CD14-positive monocyte (primary cell): Measurements from ENCODE around the gene ZNHIT2. TPM values are rescaled to one million over a fixed set of nuclear protein-coding genes. Genes with fewer than 3 reads are reported as not detected.

Source experiments
- DNase-seq, 3 donors: peaks; one replicate each; pipeline ENCODE4 v3.0.0-alpha.2; 2011 to 2022
- H2AFZ ChIP-seq: 2 replicates; pipeline ENCODE4 v1.6.0; 2012; ENCODE audit warnings: mild to moderate bottlenecking, low read depth, low read length, inconsistent platforms; ENCODE audit not compliant: insufficient read depth, poor library complexity, severe bottlenecking
- H3K27ac ChIP-seq, 2 donors: 1 replicate in 1 of 2; 2 replicates in 1 of 2; pipeline ENCODE4 v1.5.1; 2012 to 2013; ENCODE audit warnings: low read length in 2 of 2, control low read depth in 1 of 2, inconsistent platforms in 1 of 2, low read depth in 1 of 2, mild to moderate bottlenecking in 1 of 2
- H3K27me3 ChIP-seq, 2 donors: one replicate each; pipeline versions ENCODE4 v1.6.0 to v1.6.1; 2011 to 2013; ENCODE audit warnings: low read length in 2 of 2; ENCODE audit not compliant: control insufficient read depth in 2 of 2, insufficient read depth in 2 of 2
- H3K36me3 ChIP-seq, 2 donors: replicated peaks in 1 of 2; 1 replicate in 1 of 2; 2 replicates in 1 of 2; pipeline versions ENCODE4 v1.5.1 to v1.6.1; 2012 to 2013; ENCODE audit warnings: low read length in 2 of 2, control low read depth in 1 of 2, inconsistent platforms in 1 of 2, mild to moderate bottlenecking in 1 of 2; ENCODE audit not compliant: insufficient read depth in 2 of 2, control insufficient read depth in 1 of 2
- H3K4me1 ChIP-seq, 2 donors: 1 replicate in 1 of 2; 2 replicates in 1 of 2; pipeline versions ENCODE4 v1.5.1 to v1.6.1; 2012 to 2013; ENCODE audit warnings: low read length in 2 of 2, control low read depth in 1 of 2, inconsistent platforms in 1 of 2, mild to moderate bottlenecking in 1 of 2, moderate library complexity in 1 of 2; ENCODE audit not compliant: insufficient read depth in 2 of 2, control insufficient read depth in 1 of 2
- H3K4me2 ChIP-seq: replicated peaks from 2 replicates; pipeline ENCODE3; 2012; ENCODE audit warnings: low read length, moderate library complexity, mild to moderate bottlenecking; ENCODE audit not compliant: poor library complexity, severe bottlenecking; ENCODE audit errors: extremely low read depth
- H3K4me3 ChIP-seq, 3 experiments: fragments of 200-600 bp in 1 of 3; sonication (generic) in 1 of 3; replicated peaks in 1 of 3; 1 replicate in 2 of 3; 2 replicates in 1 of 3; pipeline ENCODE4 v1.5.1; 2011 to 2013; ENCODE audit warnings: low read length in 3 of 3, mild to moderate bottlenecking in 3 of 3, control low read depth in 2 of 3, low read depth in 2 of 3, inconsistent platforms in 1 of 3, moderate library complexity in 1 of 3
- H3K79me2 ChIP-seq: 2 replicates; pipeline ENCODE4 v1.6.0; 2012; ENCODE audit warnings: mild to moderate bottlenecking, control low read depth, inconsistent platforms, low read length, moderate library complexity; ENCODE audit not compliant: insufficient read depth
- H3K9ac ChIP-seq: 2 replicates; pipeline ENCODE4 v1.6.0; 2017; ENCODE audit warnings: low read length, mild to moderate bottlenecking; ENCODE audit not compliant: insufficient read depth, poor library complexity, severe bottlenecking
- H3K9me3 ChIP-seq, 2 donors: replicated peaks in 1 of 2; 1 replicate in 1 of 2; 2 replicates in 1 of 2; pipeline versions ENCODE4 v1.5.1 to v1.6.1; 2012 to 2013; ENCODE audit warnings: low read length in 2 of 2, control low read depth in 1 of 2; ENCODE audit not compliant: control insufficient read depth in 1 of 2, insufficient read depth in 1 of 2
- H4K20me1 ChIP-seq: 2 replicates; pipeline ENCODE4 v1.6.0; 2012; ENCODE audit warnings: mild to moderate bottlenecking, low read length, control low read depth, moderate library complexity; ENCODE audit not compliant: insufficient read depth
- H3K27ac Mint-ChIP-seq, 7 donors: one replicate each; pipeline ENCODE4 v1.8.0; 2020; ENCODE audit warnings: mild to moderate bottlenecking in 7 of 7, mixed read lengths in 7 of 7, moderate library complexity in 6 of 7, inconsistent platforms in 2 of 7
- H3K27me3 Mint-ChIP-seq, 3 donors: one replicate each; pipeline ENCODE4 v1.8.0; 2021 to 2022; ENCODE audit warnings: low read depth in 3 of 3, mild to moderate bottlenecking in 3 of 3, mixed read lengths in 3 of 3, moderate library complexity in 3 of 3, inconsistent platforms in 1 of 3
- H3K36me3 Mint-ChIP-seq, 2 donors: one replicate each; pipeline ENCODE4 v1.8.0; 2020; ENCODE audit warnings: mixed read lengths in 2 of 2, inconsistent platforms in 1 of 2, mild to moderate bottlenecking in 1 of 2
- H3K4me1 Mint-ChIP-seq: one replicate; pipeline ENCODE4 v1.8.0; 2020; ENCODE audit warnings: mild to moderate bottlenecking, mixed read lengths
- H3K4me3 Mint-ChIP-seq, 2 donors: one replicate each; pipeline ENCODE4 v1.8.0; 2020; ENCODE audit warnings: mild to moderate bottlenecking in 2 of 2, mixed read lengths in 2 of 2, moderate library complexity in 1 of 2
- H3K9me3 Mint-ChIP-seq, 7 donors: one replicate each; pipeline ENCODE4 v1.8.0; 2020 to 2022; ENCODE audit warnings: mixed read lengths in 7 of 7, mild to moderate bottlenecking in 6 of 7, moderate library complexity in 6 of 7, inconsistent platforms in 2 of 7
- WGBS: methylation state at CpG from one replicate; pipeline ENCODE4 v1.1.5; 2013; ENCODE audit warnings: missing lambda C conversion rate; ENCODE audit not compliant: insufficient coverage; 5-methylcytosine and 5-hydroxymethylcytosine counted together
- intact Hi-C, 2 donors: fragments of 100-400 bp; cut with micrococcal nuclease; formaldehyde crosslinking; loops; one replicate each; pipeline versions ENCODE4 v1.15.0 to v1.15.1; 2023
- polyA plus RNA-seq, 3 donors: library from polyadenylated mRNA; depleted of rRNA in 1 of 3; unstranded in 2 of 3; stranded (reverse) in 1 of 3; fragments of 300-500 nt in 2 of 3; fragments of >200 nt in 1 of 3; fragmentation: Illumina TruSeq in 2 of 3; gene quantifications; 1 replicate in 2 of 3; 2 replicates in 1 of 3; pipeline ENCODE4 v1.2.3, GENCODE V29; 2012 to 2021
- TF ChIP-seq, protein P1 (sequence below): fragments of 200-600 bp; IDR thresholded peaks from one replicate; pipeline ENCODE4 v1.8.0; 2022; ENCODE audit warnings: antibody characterized with exemption, mild to moderate bottlenecking

ZNHIT2 gene
- polyA plus RNA-seq, 3 donors, result 2.1 to 9.4 (median 5.8) TPM

DNA sequence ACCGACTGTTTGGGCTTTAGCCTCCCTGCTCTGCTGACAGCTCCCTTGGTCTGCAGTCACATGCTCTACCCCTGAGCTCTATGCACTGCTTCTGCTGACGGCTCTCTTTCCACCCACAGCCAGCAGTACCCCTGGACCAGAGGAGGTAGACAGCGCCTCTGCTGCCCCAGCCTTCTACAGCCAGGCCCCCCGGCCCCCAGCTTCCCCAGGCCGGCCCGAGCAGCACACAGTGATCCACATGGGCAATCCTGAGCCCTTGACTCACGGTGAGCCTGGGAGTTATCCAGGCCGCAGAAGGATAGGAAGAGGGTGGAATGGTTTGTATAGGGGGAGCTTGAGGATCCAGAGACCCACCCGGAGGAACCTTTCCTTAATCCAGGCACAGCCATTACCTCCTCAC is 30.7 kb downstream of the ZNHIT2 start:
- H3K27me3 ChIP-seq, result no peaks in the 10 kb centered on the region
- Mint-ChIP-seq H3K9me3 (peaks cover 0 to 2% (median 0%) of the 10 kb centered on the region in 7 donors), H3K36me3 (peaks cover 43 to 54% of the 10 kb centered on the region in 2 donors), H3K27me3 (no peaks in the 10 kb centered on the region), H3K4me1 (peaks cover 29% of the 10 kb centered on the region), H3K27ac (no peak overlapping the region), H3K4me3 (no peak overlapping the region)
- H3K79me2 ChIP-seq, result peaks cover 38% of the 10 kb centered on the region
- H3K27ac ChIP-seq, result no peak overlapping the region
- H3K9ac ChIP-seq, result no peak overlapping the region
- DNase-seq, result no peak
- H3K4me2 ChIP-seq, result no peak overlapping the region
- intact Hi-C loops, result loop anchor here in 1 of 2 donors (5.0 kb wide), 1 partner anchor 55 kb away; no protein-coding TSS in a partner anchor
- WGBS, result 96% methylated on average over 5 of the region's 9 CpGs
- H4K20me1 ChIP-seq, result no peaks in the 10 kb centered on the region
- H3K4me3 ChIP-seq, result no peak overlapping the region
- H3K36me3 ChIP-seq, result peaks cover 33 to 48% of the 10 kb centered on the region in 2 donors
- no peaks in the 10 kb centered on the region for H3K9me3 ChIP-seq
- no peak overlapping the region for H2AFZ ChIP-seq
- TF ChIP-seq, protein P1, sequence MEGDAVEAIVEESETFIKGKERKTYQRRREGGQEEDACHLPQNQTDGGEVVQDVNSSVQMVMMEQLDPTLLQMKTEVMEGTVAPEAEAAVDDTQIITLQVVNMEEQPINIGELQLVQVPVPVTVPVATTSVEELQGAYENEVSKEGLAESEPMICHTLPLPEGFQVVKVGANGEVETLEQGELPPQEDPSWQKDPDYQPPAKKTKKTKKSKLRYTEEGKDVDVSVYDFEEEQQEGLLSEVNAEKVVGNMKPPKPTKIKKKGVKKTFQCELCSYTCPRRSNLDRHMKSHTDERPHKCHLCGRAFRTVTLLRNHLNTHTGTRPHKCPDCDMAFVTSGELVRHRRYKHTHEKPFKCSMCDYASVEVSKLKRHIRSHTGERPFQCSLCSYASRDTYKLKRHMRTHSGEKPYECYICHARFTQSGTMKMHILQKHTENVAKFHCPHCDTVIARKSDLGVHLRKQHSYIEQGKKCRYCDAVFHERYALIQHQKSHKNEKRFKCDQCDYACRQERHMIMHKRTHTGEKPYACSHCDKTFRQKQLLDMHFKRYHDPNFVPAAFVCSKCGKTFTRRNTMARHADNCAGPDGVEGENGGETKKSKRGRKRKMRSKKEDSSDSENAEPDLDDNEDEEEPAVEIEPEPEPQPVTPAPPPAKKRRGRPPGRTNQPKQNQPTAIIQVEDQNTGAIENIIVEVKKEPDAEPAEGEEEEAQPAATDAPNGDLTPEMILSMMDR, result no peak
- H3K4me1 ChIP-seq, result peaks cover 19 to 28% of the 10 kb centered on the region in 2 donors

DNA sequence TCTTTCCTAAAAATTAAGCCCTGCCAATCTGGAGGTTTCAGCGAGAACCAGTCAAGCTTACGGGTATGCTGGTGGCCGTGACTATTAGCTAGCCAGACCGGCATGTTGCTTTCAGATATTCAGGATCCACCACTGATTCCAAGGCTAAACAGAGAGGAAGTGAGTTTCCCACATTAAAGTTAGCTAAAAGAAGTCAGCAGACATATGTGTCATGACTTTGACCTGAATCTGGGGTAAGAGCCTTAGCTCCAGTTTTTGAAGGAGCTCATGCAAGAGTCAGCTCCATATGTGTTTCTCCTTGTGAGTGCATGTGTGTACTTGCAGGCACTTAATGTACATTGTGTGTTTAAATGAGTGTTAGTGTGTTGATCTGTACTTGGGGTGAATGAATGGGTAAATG is 32.1 kb downstream of the ZNHIT2 start:
- no peaks in the 10 kb centered on the region for H3K27me3 Mint-ChIP-seq
- intact Hi-C loops, result loop anchor here (2.0 to 5.0 kb wide), 2 partner anchors 37 to 53 kb away; partner anchors contain the start of genes FAU (in 2 of the 2) and MRPL49 (in 2 of the 2)
- 86% methylated on average over 4 of the region's 4 CpGs for WGBS
- peak overlapping the region; percentile 88 to 95 for H3K4me3 Mint-ChIP-seq
- Histone ChIP-seq H3K9ac (no peak overlapping the region), H3K4me3 (peak overlapping the region in 1 of 3 experiments; percentile 95), H3K36me3 (peaks cover 33 to 48% of the 10 kb centered on the region in 2 donors), H3K79me2 (peaks cover 47% of the 10 kb centered on the region), H2AFZ (no peak overlapping the region), H3K27me3 (no peaks in the 10 kb centered on the region), H3K4me1 (peaks cover 32 to 42% of the 10 kb centered on the region in 2 donors), H3K9me3 (no peaks in the 10 kb centered on the region), H3K27ac (peak overlapping the region; percentile 73 to 92), H3K4me2 (no peak overlapping the region), H4K20me1 (no peaks in the 10 kb centered on the region)
- H3K4me1 Mint-ChIP-seq, result peaks cover 42% of the 10 kb centered on the region
- H3K36me3 Mint-ChIP-seq, result peaks cover 43 to 55% of the 10 kb centered on the region in 2 donors
- H3K9me3 Mint-ChIP-seq, result peaks cover 0 to 2% (median 0%) of the 10 kb centered on the region in 7 donors
- TF ChIP-seq, protein P1, result no peak
- H3K27ac Mint-ChIP-seq, result peak overlapping the region in 6 of 7 donors; percentile 47 to 98 (median 94)
- no peak for DNase-seq
